PFSK-1 (cell line): ENCODE measurements around the gene GPNMB.

Experiments
- FOXP2 ChIP-seq: optimal IDR thresholded peaks from 2 replicates; pipeline ENCODE3; 2011; ENCODE audit warnings: borderline replicate concordance, control low read depth, inconsistent platforms; ENCODE audit not compliant: insufficient read depth; ENCODE audit errors: extremely low read length, extremely low read depth
- POLR2AphosphoS5 ChIP-seq: IDR thresholded peaks from 2 replicates; pipeline ENCODE4 v1.6.1; 2012; ENCODE audit warnings: low read depth, mild to moderate bottlenecking, control low read depth, low read length, moderate library complexity
- SIN3A ChIP-seq: IDR thresholded peaks from 2 replicates; pipeline ENCODE4 v1.6.1; 2012; ENCODE audit warnings: mild to moderate bottlenecking, low read length, moderate library complexity, borderline replicate concordance; ENCODE audit not compliant: insufficient read depth
- TAF1 ChIP-seq: IDR thresholded peaks from 2 replicates; pipeline ENCODE4 v1.6.1; 2012; ENCODE audit warnings: low read length, control low read depth, borderline replicate concordance; ENCODE audit not compliant: insufficient read depth
- TF ChIP-seq, protein P1 (sequence below), 2 experiments: IDR thresholded peaks; 2 replicates each; pipeline versions ENCODE4 v1.6.1 to v1.8.0; 2011 to 2012; ENCODE audit warnings: low read depth in 2 of 2, low read length in 2 of 2, control low read depth in 1 of 2, inconsistent platforms in 1 of 2, mild to moderate bottlenecking in 1 of 2, moderate library complexity in 1 of 2; ENCODE audit not compliant: insufficient read depth in 1 of 2

GPNMB gene

DNA sequence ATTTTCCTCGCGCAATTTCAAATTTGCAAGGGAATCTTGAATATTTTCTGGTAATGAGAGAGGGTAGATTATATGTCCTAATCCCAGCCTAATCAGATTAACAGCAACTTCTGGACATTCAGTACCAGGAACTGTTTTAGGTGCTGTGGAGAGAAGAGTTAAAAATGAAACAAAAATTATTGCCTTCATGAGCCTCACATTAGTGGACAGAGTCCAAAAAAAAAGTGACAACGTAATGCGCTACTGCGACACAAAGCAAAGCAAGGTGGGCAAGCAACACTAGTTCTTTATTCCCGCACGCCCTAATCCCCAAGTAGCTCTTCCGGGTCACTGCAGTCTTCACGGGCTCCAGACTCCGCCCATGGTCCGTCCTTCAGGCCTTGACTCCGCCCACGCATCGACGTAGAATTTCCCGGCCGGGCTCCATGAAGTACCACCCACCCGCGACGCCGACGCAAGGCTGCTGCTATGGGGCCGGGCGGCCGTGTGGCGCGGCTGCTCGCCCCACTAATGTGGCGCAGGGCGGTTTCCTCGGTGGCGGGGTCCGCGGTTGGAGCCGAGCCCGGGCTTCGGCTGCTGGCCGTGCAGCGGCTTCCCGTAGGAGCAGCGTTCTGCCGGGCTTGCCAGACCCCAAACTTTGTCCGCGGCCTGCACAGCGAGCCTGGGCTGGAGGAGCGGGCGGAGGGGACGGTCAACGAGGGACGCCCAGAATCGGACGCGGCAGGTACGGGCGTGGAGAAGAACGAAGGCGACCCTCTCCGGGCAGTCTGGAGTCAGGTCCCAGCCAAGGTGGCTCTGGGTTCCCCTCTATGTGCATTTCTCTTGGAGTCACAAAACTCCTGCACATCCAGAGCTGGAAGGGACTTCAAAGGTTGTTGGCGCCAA, 52.6 kb downstream of the GPNMB start, which contains the start of gene MALSU1:
Gene MALSU1, plus strand, starts transcription at position 455 of the 885 bp plus-strand sequence. Its CDS starts 14 bp downstream, at position 469.
- peak; percentile 93; the same call in 1 of the 2 replicates for TF ChIP-seq SIN3A
- TF ChIP-seq TAF1, result peak; percentile 78; the same call in 1 of the 2 replicates
- no peak for TF ChIP-seq FOXP2
- peak; percentile 94 for TF ChIP-seq POLR2AphosphoS5

DNA sequence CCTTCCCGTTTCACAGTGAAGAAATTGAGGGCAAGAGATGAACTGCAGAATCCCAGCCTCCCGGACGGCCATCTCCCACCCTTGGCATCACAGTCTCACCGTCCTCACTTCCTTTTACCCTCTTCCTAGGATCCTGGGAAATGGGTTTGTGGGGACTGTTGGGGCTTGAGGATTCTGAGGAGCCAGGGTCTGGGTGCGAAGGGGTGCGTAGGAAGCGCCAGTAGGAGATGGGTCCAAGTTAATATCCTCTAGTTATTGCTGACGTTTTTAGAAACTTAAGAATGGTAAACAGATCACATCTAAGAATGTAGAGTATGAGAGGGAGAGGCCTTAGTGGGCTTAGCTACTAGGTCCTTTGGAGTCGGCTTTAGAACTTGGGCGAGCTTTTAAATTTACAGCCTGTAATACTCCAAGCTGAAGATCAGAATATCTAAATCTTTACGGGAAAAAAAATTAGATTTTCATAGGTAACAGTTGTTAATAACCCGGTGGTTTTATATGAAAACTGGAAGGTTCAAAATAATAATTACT, 53.3 kb downstream of the GPNMB start:
- TF ChIP-seq FOXP2 (no peak), SIN3A (no peak), POLR2AphosphoS5 (no peak), TAF1 (no peak)
- TF ChIP-seq, protein P1, sequence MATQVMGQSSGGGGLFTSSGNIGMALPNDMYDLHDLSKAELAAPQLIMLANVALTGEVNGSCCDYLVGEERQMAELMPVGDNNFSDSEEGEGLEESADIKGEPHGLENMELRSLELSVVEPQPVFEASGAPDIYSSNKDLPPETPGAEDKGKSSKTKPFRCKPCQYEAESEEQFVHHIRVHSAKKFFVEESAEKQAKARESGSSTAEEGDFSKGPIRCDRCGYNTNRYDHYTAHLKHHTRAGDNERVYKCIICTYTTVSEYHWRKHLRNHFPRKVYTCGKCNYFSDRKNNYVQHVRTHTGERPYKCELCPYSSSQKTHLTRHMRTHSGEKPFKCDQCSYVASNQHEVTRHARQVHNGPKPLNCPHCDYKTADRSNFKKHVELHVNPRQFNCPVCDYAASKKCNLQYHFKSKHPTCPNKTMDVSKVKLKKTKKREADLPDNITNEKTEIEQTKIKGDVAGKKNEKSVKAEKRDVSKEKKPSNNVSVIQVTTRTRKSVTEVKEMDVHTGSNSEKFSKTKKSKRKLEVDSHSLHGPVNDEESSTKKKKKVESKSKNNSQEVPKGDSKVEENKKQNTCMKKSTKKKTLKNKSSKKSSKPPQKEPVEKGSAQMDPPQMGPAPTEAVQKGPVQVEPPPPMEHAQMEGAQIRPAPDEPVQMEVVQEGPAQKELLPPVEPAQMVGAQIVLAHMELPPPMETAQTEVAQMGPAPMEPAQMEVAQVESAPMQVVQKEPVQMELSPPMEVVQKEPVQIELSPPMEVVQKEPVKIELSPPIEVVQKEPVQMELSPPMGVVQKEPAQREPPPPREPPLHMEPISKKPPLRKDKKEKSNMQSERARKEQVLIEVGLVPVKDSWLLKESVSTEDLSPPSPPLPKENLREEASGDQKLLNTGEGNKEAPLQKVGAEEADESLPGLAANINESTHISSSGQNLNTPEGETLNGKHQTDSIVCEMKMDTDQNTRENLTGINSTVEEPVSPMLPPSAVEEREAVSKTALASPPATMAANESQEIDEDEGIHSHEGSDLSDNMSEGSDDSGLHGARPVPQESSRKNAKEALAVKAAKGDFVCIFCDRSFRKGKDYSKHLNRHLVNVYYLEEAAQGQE (IDR thresholded peaks at IDR 0.05; ENCODE audit: insufficient read depth in 1 of 2, low read depth in 2 of 2, low read length in 2 of 2), result no peak

DNA sequence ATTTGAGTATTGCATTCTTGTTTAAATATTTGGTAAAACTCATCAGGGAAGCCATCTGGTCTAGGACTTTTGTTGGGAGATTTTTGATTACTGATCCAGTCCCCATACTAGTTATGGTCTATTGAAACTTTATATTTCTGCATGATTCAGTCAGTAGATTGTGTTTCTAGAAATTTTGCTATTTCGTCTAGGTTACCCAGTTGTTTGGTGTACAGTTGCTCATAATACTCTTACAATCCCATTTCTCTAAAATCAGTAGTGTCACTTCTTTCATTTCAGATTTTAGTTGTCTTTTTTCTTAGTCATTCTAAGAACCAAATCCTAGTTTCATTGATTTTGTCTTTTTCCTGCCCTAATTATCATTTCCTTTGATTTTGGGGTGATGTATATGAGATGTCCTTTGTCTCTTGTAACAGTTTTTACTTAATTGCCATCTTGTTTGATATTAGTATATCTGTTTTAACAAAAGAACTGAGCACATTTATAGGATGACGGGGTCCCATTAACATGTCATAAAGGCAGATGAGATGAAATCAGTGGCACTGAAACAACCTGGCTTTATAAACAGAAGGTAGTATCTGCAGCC, 60.5 kb downstream of the GPNMB start:
- no peak for TF ChIP-seq POLR2AphosphoS5
- TF ChIP-seq, protein P1 (IDR thresholded peaks at IDR 0.05; ENCODE audit: insufficient read depth in 1 of 2, low read depth in 2 of 2, low read length in 2 of 2), result no peak
- TF ChIP-seq FOXP2, result no peak
- TF ChIP-seq SIN3A, result no peak
- no peak for TF ChIP-seq TAF1

DNA sequence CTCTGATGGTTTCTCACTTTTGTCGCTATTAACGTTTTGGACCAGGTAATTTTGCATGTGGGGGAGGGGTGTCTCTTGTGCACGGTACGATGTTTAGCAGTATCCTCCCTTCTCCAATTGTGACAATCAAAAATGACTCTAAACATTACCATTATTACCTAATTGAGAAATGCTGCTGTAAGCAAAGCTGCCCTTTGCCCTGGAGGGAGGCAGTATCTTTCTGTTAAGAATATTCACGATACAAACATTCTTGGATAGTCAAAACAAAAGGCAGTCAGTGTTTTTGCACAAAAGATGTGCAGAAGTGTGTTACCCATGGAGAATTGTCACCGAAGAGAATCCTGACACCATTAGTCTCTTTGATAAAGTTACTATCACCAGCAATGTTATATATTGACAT, 62.2 kb downstream of the GPNMB start:
- TF ChIP-seq TAF1 (no peak), POLR2AphosphoS5 (no peak), SIN3A (no peak)

DNA sequence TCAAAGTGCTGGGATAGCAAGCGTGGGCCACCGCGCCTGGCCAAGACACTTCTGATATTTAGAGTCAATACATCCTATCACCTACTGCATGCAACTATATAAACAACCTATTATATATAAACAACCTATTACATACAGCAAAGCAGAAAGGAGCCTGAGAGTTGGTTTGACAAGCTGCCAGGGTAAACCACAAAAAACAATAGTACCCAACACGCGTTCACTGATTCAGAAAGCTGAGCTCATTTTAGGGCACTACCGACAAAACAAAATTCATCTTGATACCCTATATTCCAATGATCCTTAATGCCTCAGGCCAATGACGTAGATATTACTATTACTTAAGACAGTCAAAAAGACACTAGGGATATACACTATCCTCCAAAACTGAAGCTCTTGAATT, 68.8 kb downstream of the GPNMB start:
- no peak for TF ChIP-seq FOXP2
- TF ChIP-seq SIN3A, result no peak
- TF ChIP-seq POLR2AphosphoS5, result no peak
- TF ChIP-seq, protein P1 (IDR thresholded peaks at IDR 0.05; ENCODE audit: insufficient read depth in 1 of 2, low read depth in 2 of 2, low read length in 2 of 2), result no peak
- no peak for TF ChIP-seq TAF1
